Inflammatory macrophage (primary cell): ENCODE results near the gene RASL12.
A peak's percentile ranks its signal among the peaks of the same experiment; 100 is the strongest.

Experiments
- DNase-seq, 2 donors: peaks; one replicate each; pipeline ENCODE4 v3.0.0-alpha.2; 2020 to 2022

The RASL12 gene

DNA sequence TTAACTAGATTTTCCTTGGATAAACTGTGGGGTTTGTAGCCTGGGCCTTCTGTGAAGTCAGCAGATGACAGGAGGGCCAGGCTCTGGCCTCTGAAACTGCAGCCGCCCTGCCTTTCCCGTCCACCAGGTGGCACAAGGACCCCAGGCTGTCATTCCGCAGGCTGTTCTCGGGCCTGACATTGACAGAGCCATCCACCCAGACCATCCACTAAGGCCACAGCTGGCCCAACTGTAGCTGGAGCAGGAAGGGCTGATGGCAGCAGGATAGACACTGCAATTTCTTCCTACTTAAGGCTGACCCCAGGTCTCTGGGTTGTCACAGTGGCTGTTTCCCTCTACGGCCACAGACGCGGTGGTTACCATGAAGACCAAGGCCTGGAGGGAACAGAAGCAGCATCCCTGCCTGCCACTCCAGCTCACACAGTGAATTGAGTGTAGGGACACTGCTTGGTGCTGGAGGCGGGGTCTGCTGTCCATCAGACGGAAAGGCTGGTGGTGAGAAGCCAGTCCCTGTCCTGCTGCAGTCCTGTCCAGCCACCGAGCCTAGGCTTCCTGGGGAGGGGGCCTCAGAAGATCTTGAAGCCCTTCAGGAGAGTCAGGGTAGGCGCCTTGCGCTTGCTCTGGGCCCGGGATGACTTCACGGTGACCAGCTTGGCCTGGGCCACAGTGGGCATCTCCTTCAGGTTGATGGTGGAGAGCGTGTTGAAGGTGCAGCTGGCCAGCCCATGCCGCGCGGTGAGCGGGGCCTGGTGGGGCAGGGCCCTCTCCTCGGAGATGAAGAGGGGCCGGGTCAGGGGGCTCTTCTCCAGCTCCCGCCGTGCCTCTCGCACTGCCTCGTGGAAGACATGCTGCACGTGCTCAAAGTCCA is 13.2 kb downstream of the RASL12 start:
- peak; percentile 71 to 78 for DNase-seq

DNA sequence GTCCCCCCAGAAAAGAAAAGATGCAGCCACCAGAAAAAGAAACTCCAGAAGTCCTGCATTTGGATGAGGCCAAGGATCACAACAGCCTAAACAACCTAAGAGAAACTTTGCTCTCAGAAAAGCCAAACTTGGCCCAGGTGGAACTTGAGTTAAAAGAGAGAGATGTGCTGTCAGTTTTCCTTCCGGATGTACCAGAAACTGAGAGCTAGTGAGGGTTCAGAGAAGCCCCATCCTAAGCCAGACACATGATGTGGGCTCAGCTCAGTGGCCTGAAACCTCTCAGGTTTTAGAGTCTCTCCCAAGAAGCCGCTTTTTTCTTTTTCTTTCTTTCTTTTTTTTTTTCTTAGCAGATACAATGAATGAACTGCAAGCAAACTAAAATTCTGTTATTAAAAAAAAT is 14.8 kb downstream of the RASL12 start:
- no peak for DNase-seq

DNA sequence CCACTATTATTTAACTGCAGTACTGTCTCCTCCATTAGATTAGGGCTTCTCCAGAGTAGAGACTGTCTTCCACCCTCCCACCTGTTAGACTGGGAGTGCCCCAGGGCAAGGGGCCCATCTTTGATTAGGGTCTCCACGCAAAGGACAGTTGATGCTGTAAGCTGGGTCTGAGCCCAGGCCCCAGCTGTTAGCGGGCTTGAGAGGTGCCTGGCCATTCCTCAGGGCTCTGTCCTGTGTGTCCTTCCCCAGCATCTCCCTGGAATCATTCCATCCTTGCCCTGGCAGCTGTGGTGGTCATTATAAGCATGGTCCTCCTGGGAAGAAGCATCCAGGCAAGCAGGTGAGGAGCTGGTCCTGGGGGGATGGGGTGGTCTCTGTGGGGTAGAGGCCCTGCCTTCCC is 16.5 kb downstream of the RASL12 start:
- no peak for DNase-seq

DNA sequence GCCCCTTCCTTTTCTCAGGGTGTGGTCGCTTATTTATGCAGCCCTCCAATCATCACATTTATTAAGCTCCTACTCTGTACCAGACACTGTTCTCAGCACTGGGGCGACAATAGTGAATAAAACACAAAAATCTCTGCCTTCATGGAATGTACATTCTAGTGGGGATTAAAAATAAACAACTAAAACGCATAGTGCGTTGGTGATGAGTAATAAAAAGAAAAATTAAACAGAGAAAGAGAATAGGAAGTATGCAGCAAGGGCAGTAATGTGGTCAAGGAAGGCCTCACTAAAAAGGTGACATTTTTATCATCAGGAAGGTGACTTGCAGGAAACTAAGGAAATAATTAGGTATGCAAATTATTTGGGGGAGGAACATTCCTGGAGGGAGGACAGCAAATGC is 17.5 kb downstream of the RASL12 start:
- no peak for DNase-seq

DNA sequence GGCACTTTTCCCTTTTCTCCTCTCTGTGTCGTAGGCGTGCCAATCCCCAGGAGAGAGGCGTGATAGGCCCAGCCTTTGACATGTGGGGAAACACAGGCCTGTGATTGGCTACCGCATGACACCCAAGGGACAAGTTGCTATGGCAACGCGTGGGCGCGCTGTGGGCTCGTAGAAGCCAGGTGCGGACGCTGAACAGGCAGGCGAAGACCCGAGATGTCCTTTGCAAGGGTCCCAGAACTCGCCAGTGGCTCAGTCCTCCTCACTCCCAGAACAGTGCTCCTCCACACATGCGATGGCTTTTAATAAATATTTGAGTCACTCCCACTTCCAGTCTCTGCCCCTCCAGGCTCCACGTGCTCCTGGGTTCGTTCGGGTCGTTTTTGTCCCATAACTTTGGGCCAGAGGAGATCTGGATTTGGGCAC is 18.4 kb downstream of the RASL12 start:
- peak; percentile 92 for DNase-seq

DNA sequence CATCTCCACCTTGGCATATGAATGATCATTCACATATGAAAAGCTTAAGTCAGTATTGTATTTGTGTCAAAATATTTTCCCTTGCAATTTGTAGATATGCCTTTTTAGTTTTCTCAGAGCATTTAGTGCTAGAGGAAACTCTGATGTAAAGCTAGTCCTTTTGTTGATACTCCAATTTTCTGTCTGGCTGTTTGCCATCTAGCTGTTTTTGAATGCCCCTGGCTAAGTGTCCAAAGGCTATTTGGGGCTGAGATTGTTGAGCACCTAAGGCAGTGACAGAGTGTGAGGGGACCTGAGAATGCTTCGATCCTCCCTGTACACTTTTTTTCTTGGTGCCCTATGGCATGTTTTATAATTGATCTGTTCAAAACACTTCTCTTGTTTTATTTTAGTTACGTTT is 19.6 kb downstream of the RASL12 start:
- no peak for DNase-seq

DNA sequence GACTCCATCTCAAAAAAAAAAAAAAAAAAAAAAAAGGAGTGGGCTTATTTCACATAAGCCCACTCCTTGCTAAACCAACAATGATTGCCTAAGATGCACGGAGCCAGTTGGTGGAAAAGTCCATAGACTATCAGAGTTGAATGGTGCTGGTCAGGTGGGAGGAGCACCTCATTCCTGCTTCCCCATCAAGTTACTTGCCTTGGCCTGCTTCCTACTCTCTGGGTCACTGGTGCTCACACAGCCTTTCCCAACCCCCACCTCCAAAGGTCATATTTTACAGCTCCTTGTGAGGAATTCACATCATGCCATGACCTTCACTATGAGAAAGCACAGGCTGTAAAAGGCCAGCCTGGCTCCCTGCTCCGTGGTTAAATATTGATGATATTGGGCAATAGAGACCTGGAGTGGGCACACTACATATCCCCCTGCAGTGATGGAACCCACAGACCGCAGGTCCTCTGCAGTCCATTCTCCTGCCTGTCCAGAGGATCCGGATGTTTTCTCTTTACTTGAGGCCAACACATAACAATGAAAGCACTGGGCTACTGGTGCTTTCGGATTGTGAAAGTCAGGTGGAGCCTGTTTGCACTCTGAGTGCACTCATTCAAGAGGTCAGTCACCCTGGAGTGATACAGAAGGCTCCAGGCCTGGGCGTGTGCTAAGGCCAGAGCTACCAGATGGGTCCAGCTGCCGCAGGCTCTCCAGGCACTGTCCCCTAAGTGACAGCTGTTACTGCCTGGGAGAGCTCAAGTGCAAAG is 22.9 kb downstream of the RASL12 start, which contains the start of gene SLC51B:
TSS of gene SLC51B (plus strand) at position 664 of the 758 bp plus-strand sequence. CDS start 4,618 bp downstream, outside the sequence.
- DNase-seq: peak; percentile 30 to 64

DNA sequence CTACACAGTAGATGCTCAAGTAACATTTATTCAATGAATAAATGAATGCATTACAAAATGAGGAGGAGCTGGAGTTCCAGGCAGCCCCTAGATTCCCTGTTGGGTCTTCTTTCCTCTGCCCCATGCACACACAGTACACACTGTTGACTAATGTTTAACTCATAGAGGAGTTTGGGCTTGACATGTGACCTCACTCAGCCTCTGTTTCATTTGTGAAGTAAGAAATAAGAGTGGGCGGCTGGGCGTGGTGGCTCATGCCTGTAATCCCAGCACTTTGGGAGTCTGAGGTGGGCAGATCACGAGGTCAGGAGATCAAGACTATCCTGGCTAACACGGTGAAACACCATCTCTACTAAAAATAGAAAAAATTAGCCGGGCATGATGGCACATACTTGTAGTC is 23.6 kb downstream of the RASL12 start:
- peak; percentile 75 to 85 for DNase-seq

DNA sequence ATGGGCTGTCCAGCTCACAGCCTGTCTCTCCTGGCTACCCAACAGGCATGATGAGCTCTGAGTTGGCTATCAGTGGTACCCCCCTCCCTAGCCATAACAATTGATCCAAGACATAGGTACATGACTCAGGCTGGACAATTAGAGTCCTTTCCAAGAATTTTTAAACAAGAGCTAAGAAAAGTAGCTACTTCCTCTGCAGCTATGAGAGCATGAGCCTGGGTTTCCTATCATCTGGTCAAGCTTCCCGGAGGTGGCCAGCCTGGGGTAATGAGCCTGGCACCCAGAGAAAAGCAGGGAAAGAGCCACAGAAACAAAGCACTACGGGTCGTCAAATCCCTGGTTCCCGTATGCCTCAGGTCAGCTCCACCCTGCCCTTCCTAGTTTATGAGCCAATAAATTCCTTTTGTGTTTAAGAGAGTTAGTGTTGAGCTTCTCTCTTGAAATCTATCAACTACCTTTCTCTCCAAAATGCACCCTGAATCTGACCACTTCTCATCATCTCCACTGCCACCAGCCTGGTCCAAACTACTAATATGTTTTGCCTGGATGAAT is 24.9 kb downstream of the RASL12 start:
- no peak for DNase-seq

DNA sequence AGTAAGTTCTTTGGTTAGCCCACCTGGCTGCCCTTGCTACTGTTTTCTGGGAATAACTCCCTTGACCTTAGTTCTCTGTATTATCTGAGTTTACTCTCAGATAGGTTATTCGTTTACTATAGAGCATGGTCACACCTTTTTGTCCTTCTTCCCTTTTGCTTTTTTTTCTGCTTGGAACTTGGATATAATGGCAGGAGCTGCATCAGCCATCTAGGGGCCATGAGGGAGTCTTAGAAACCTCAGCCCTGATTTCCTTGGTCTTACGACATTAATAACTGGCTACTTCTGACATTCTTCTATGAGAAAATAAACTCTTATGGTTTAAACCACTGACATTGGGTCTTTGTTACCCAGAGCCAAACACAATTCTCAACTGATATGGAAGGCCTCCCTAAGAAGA is 26.0 kb downstream of the RASL12 start:
- no peak for DNase-seq

DNA sequence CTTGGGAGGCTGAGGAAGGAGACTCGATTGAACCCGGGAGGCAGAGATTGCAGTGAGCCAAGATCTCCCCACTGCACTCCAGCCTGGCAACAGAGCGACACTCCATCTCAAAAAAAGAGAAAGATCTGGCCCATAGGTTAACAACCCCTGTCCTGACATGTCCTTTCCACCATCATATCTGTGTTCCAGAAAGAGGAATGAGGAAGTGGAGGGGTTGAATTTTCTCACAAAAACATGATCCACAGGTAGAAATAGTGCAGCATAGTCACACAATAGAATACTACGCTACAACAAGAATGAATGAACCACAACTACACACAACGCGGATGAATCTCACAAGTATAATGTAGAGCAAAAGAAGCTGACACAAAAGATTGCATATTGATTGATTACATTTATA is 27.3 kb downstream of the RASL12 start:
- no peak for DNase-seq

DNA sequence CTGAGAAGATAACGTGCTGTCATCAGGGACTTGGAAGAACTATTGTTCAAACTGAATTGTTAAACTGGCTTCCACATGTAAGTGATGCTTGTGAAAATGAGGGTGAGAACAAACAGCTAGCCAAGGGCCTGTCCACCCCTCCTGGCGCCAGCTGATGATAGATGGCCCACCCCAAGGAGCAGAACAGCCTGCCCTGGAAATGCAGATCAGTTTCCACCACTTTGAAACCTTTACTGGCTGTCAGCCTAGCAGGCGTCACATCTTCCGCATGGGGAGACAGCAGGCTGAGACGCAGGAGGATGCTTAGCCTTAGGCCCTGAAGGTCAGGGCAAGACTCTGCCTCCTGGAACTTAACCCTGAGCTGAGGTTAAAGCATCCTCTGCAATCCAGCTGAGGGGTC is 29.0 kb downstream of the RASL12 start:
- DNase-seq: no peak

DNA sequence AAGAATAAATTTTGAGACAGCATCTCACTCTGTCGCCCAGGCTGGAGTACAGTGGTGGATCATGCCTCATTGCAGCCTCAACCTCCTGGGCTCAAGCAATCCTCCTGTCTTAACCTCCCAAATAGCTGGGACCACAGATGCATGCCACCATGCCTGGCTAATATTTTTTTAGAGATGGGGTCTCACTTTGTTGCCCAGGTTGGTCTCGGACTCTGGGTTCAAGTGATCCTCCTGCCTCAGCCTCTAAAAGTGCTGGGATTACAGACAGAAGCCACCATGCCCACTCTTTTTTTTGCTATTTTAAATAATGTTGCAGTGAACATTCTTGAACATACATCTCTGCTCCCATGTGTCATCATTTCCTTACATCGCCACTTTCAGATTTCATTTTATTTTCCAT is 29.4 kb downstream of the RASL12 start:
- no peak for DNase-seq

DNA sequence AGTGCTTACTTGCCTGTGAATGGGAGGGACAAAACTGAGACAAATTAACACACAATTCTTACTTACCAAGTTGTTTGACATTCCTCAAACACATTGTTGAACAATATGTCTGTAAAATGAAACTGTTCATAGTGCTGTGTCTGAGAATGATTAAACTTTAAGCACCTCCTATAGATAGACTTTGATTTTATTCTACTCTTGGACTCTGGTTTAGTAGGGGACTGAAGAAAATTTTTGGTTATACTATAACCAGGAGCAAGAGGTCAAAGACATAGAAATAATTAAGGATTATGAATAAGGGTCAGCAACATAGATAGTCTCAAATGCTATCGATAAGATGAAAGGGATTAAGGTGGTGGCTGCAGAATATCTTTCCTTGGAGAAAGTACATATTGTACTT is 30.5 kb downstream of the RASL12 start:
- no peak for DNase-seq

DNA sequence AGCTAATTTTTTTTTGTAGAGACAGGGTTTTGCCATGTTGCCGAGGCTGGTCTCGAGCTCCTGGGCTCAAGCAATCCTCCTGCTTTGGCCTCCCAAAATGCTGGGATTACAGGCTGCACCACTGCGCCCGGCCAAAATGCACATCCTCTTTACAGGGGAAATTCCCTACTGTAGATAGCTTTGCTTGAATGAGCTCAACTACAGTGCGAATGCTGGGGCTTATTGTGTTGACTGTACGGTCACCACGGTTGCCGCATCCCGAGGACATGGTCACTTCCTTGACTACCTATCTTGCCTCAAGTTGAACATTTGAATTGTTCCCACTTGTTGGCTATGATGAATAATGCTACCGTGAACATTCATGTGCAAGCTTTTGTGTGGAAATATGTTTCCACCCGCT is 33.1 kb downstream of the RASL12 start:
- no peak for DNase-seq

DNA sequence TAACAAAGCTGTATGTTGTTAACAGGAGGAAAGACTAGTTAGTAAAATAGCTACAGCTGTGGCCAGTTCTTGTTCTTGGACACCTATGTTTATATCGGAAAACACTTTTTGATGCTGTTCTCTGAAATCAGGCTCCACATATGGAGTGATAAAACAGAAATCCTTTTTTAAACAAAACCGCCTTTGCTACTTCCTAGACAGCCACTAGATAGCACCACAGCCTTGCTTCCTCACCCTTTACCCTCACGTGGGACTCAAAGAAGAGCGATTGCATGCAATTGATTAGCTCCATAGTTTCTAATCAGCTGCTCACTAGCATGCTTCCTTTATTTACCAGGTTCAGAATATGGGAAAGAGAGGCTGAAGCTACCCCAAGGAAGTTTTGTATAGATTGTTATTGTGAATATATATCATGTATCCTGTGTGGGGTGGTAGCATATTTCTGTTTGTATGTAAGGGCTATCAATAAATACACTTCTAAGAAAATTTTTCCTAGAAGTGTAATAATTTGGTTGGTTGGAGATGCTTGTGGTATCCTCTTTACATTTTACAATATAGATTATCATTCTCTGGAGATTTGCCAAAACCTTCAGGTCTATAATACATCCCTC is 34.0 kb downstream of the RASL12 start:
- peak; percentile 54 to 67 for DNase-seq

DNA sequence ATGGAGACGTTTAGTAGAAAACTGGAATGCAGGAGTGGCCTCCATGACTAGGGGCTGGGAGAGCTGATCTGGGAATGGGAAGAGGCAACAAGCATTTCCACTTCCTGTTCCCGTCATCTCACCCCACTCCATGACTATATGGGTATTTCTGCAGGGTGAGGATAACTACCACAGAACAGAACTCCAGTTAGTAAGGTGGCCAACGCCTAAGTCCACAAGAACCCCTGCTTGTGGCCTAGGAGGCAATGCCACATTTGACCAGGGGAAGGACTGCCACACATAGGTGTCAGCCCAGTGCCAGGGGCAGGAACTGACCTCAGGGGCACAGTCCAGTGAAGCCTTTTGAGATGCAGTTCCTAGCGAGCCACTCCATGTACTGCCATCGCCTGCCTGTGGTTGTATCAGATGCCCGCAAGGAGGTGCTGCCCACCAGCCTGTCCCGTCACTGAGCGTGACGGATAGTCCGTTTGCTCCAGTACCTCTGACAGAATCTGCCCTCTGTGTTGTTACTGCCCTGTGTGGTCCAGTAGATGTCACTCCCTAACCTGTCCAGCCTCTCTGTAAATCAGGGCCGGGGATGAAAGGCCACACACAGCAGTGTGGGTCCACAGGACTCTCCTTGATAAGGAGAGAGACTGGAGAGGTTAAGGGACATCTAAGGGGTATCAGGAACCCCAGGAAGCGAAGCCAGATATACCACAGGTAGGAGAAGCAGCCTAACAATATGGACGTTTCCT is 34.8 kb downstream of the RASL12 start:
- DNase-seq: peak; percentile 63 to 76

DNA sequence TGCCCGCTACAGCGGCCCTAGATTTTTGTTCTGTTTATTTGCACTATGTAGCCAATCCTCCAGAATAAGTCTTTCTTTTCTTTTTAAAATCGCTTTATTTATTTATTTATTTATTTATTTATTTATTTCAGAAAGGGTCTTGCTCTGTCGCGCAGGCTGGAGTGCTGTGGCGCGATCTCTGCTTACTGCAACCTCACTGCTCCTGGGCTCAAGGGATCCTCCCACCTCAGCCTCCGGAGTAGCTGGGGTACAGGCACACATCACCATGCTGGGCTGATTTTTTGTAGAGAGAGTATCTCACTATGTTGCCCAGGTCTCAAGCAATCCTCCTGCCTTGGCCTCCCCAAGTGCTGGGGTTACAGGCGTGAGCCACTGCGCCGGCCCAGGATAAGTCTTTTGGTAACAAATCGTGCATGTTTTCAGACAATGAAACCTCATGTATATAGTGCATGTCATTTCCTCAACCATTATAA is 38.0 kb downstream of the RASL12 start:
- DNase-seq: no peak

DNA sequence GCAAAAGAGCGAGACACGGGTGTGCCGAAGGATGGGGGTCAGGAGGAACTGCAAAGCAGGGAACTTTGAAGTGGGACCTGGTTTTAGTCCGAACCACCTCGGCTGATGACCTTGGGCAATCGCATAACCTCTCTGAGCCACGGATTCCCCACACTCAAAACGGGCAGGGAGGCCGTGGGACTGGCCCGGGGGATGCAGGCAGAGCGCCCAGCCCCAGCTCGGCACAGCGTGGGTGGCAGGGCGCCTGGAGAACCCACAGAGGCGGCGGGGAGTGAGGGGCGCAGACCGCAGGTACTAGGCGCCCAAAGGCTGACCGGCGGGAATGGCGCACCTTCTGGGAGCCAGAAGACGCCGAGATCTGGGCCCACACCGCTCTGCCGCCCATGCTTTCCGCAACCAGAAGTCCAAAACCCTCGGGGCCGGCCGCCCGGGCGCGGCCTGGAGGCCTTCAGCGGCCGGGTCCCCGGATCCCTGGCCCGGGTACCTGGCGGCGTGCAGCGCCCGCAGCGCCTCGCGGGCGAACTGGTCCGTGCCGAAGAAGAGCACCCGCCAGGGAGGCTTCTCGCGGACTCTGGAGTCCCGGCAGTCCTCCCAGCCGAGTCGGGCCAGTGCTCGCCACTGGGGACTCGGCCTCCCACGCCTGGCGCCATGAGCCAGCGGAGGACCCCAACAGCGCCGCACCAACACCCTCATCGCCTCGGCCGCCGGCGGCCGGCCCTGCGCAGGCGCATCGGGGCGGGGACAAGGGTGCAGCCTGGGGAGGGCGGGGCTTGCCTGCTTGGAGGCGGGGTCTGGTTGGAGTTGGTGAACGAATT is 38.7 kb downstream of the RASL12 start, which contains the start of gene MTFMT:
TSS of gene MTFMT (minus strand) at position 719 of the 815 bp plus-strand sequence. CDS start at position 693, 26 bp downstream.
- peak; percentile 82 to 85 for DNase-seq

DNA sequence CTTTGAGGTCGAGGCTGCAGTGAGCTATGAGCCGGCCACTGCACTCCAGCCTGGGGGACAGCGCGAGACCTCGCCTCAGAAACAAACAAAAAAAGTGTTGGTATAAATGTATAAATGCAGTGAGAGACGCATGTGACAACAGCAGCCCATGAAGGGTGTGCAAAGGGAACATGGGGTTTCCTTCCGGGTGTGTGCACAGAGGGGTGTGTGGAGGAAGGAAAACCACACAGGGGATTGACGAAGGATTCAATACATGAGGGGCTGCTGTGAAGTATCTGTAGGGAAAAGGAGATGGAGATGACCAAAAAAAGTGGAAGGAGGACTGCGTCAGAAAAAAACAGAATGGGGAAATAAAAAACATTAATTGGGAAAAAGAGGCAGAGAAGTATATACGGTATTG is 39.5 kb downstream of the RASL12 start:
- peak in 1 of 2 donors; percentile 6 for DNase-seq

DNA sequence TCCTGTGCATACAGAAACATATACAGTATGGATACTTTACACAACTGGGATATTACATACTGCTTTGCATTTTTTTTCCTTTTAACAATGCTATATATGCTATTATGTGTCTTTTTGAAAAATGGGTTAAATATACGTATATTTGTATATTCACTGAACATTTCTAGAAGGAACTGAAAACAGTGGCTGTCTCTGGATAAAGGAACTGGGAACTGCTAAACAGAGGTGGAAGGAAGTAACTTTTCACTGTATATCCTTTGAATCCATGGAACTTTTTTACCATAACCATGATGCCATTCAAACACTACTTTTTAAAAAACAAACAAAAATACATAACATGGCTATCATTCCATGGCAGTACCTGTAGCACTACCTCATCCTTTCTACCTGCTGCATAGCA is 40.2 kb downstream of the RASL12 start:
- DNase-seq: peak; percentile 11 to 16
